ENCODE results near the gene SLC17A7. TPM values are rescaled to one million over a fixed set of nuclear protein-coding genes. Genes with fewer than 3 reads are reported as not detected.

The SLC17A7 gene
- total RNA-seq, 2 donors from 2014 or later = 0.42 to 0.74 TPM

GRCh38 chr19:49396738-49397505, 44.4 kb downstream of the SLC17A7 start:
- Mint-ChIP-seq H3K4me1 (ENCODE audit: low read depth) (peaks cover 18% of the 10 kb centered on the region), H3K9me3 (no peaks in the 10 kb centered on the region), H3K36me3 (ENCODE audit: insufficient read depth in 2 of 2) (no peaks in the 10 kb centered on the region), H3K27ac (no peak overlapping the region), H3K4me3 (no peak overlapping the region), H3K27me3 (ENCODE audit: low read depth) (peaks cover 4% of the 10 kb centered on the region)
- no peak for DNase-seq
- ATAC-seq (replicated peaks in 1 of 2) = no peak

GRCh38 chr19:49395581-49396407, 45.5 kb downstream of the SLC17A7 start:
- ATAC-seq (replicated peaks in 1 of 2) (no peak), DNase-seq (no peak)
- peaks cover 7% of the 10 kb centered on the region for H3K27me3 Mint-ChIP-seq (ENCODE audit: low read depth)
- no peaks in the 10 kb centered on the region for H3K36me3 Mint-ChIP-seq (ENCODE audit: insufficient read depth in 2 of 2)
- no peaks in the 10 kb centered on the region for H3K9me3 Mint-ChIP-seq
- H3K27ac Mint-ChIP-seq = no peak overlapping the region
- H3K4me3 Mint-ChIP-seq = no peak overlapping the region
- H3K4me1 Mint-ChIP-seq (ENCODE audit: low read depth) = peaks cover 24% of the 10 kb centered on the region

- Mint-ChIP-seq H3K4me3 (no peak overlapping the region), H3K27me3 (ENCODE audit: low read depth) (peaks cover 7% of the 10 kb centered on the region), H3K4me1 (ENCODE audit: low read depth) (peaks cover 22% of the 10 kb centered on the region), H3K36me3 (ENCODE audit: insufficient read depth in 2 of 2) (no peaks in the 10 kb centered on the region), H3K9me3 (no peaks in the 10 kb centered on the region), H3K27ac (no peak overlapping the region)
- DNase-seq = no peak
- ATAC-seq (replicated peaks in 1 of 2) = no peak
Measured at GRCh38 chr19:49393881-49394280, 47.4 kb downstream of the SLC17A7 start.

GRCh38 chr19:49391581-49392399, 49.5 kb downstream of the SLC17A7 start:
- DNase-seq (peak; percentile 78 to 83), ATAC-seq (replicated peaks in 1 of 2) (peak; percentile 89 to 91)
- Mint-ChIP-seq H3K36me3 (ENCODE audit: insufficient read depth in 2 of 2) (no peaks in the 10 kb centered on the region), H3K27ac (no peak overlapping the region), H3K27me3 (ENCODE audit: low read depth) (peaks cover 7% of the 10 kb centered on the region), H3K4me3 (no peak overlapping the region), H3K9me3 (no peaks in the 10 kb centered on the region), H3K4me1 (ENCODE audit: low read depth) (peaks cover 27% of the 10 kb centered on the region)

GRCh38 chr19:49390929-49391359, 50.4 kb downstream of the SLC17A7 start:
- Mint-ChIP-seq H3K9me3 (no peaks in the 10 kb centered on the region), H3K27ac (no peak overlapping the region), H3K4me3 (no peak overlapping the region)

GRCh38 chr19:49390131-49390928, 51.0 kb downstream of the SLC17A7 start:
- no peaks in the 10 kb centered on the region for H3K9me3 Mint-ChIP-seq
- no peak overlapping the region for H3K4me3 Mint-ChIP-seq
- ATAC-seq (replicated peaks in 1 of 2) (no peak), DNase-seq (no peak)
- H3K4me1 Mint-ChIP-seq (ENCODE audit: low read depth) = peaks cover 27% of the 10 kb centered on the region
- H3K27me3 Mint-ChIP-seq (ENCODE audit: low read depth) = peaks cover 7% of the 10 kb centered on the region
- no peak overlapping the region for H3K27ac Mint-ChIP-seq
- H3K36me3 Mint-ChIP-seq (ENCODE audit: insufficient read depth in 2 of 2) = no peaks in the 10 kb centered on the region

More at GRCh38 chr19:49390929-49391359, 50.4 kb downstream of the SLC17A7 start:
- Mint-ChIP-seq H3K4me1 (ENCODE audit: low read depth) (peaks cover 27% of the 10 kb centered on the region), H3K36me3 (ENCODE audit: insufficient read depth in 2 of 2) (no peaks in the 10 kb centered on the region), H3K27me3 (ENCODE audit: low read depth) (peaks cover 7% of the 10 kb centered on the region)
- ATAC-seq (replicated peaks in 1 of 2) (no peak), DNase-seq (no peak)

- Mint-ChIP-seq H3K27ac (no peak overlapping the region), H3K4me3 (no peak overlapping the region), H3K9me3 (no peaks in the 10 kb centered on the region), H3K27me3 (ENCODE audit: low read depth) (peaks cover 7% of the 10 kb centered on the region), H3K4me1 (ENCODE audit: low read depth) (peaks cover 27% of the 10 kb centered on the region), H3K36me3 (ENCODE audit: insufficient read depth in 2 of 2) (no peaks in the 10 kb centered on the region)
- ATAC-seq (replicated peaks in 1 of 2) = no peak
- no peak for DNase-seq
Measured at GRCh38 chr19:49389406-49389805, 51.9 kb downstream of the SLC17A7 start.

- peaks cover 27% of the 10 kb centered on the region for H3K4me1 Mint-ChIP-seq (ENCODE audit: low read depth)
- H3K27me3 Mint-ChIP-seq (ENCODE audit: low read depth) = peaks cover 7% of the 10 kb centered on the region
- DNase-seq (peak; percentile 85 to 91), ATAC-seq (replicated peaks in 1 of 2) (peak; percentile 67 to 76)
- H3K36me3 Mint-ChIP-seq (ENCODE audit: insufficient read depth in 2 of 2) = no peaks in the 10 kb centered on the region
- H3K4me3 Mint-ChIP-seq = peak within 1 kb of the TSS; percentile 46 to 48
- H3K27ac Mint-ChIP-seq = peak within 1 kb of the TSS; percentile 79
- no peaks in the 10 kb centered on the region for H3K9me3 Mint-ChIP-seq
Measured at GRCh38 chr19:49387936-49388372, 53.4 kb downstream of the SLC17A7 start, which contains the start of gene KASH5. TSS of gene KASH5 (plus strand) at chr19:49388249. CDS start at chr19:49390884, 2,635 bp downstream.

GRCh38 chr19:49383599-49383998, 57.7 kb downstream of the SLC17A7 start:
- Mint-ChIP-seq H3K4me3 (no peak overlapping the region), H3K4me1 (ENCODE audit: low read depth) (peaks cover 15% of the 10 kb centered on the region), H3K27me3 (ENCODE audit: low read depth) (no peaks in the 10 kb centered on the region), H3K9me3 (peaks cover 4 to 6% of the 10 kb centered on the region in 2 donors), H3K36me3 (ENCODE audit: insufficient read depth in 2 of 2) (peaks cover 3 to 8% of the 10 kb centered on the region in 2 donors), H3K27ac (no peak overlapping the region)
- ATAC-seq (replicated peaks in 1 of 2) (no peak), DNase-seq (no peak)

GRCh38 chr19:49382639-49383038, 58.7 kb downstream of the SLC17A7 start:
- H3K4me1 Mint-ChIP-seq (ENCODE audit: low read depth) = peaks cover 6% of the 10 kb centered on the region
- H3K4me3 Mint-ChIP-seq = no peak overlapping the region
- H3K27me3 Mint-ChIP-seq (ENCODE audit: low read depth) = no peaks in the 10 kb centered on the region
- ATAC-seq (replicated peaks in 1 of 2) (no peak), DNase-seq (no peak)
- H3K27ac Mint-ChIP-seq = no peak overlapping the region
- peaks cover 3 to 8% of the 10 kb centered on the region in 2 donors for H3K36me3 Mint-ChIP-seq (ENCODE audit: insufficient read depth in 2 of 2)
- H3K9me3 Mint-ChIP-seq = peaks cover 4 to 6% of the 10 kb centered on the region in 2 donors

GRCh38 chr19:49380391-49380790, 60.9 kb downstream of the SLC17A7 start:
- Mint-ChIP-seq H3K27me3 (ENCODE audit: low read depth) (peaks cover 8% of the 10 kb centered on the region), H3K4me1 (ENCODE audit: low read depth) (no peaks in the 10 kb centered on the region), H3K9me3 (peaks cover 4 to 6% of the 10 kb centered on the region in 2 donors), H3K4me3 (no peak overlapping the region), H3K36me3 (ENCODE audit: insufficient read depth in 2 of 2) (peaks cover 3 to 8% of the 10 kb centered on the region in 2 donors), H3K27ac (no peak overlapping the region)
- DNase-seq = no peak
- ATAC-seq (replicated peaks in 1 of 2) = no peak
